Measurements from ENCODE around the gene CAPN12.

CAPN12 gene

DNA sequence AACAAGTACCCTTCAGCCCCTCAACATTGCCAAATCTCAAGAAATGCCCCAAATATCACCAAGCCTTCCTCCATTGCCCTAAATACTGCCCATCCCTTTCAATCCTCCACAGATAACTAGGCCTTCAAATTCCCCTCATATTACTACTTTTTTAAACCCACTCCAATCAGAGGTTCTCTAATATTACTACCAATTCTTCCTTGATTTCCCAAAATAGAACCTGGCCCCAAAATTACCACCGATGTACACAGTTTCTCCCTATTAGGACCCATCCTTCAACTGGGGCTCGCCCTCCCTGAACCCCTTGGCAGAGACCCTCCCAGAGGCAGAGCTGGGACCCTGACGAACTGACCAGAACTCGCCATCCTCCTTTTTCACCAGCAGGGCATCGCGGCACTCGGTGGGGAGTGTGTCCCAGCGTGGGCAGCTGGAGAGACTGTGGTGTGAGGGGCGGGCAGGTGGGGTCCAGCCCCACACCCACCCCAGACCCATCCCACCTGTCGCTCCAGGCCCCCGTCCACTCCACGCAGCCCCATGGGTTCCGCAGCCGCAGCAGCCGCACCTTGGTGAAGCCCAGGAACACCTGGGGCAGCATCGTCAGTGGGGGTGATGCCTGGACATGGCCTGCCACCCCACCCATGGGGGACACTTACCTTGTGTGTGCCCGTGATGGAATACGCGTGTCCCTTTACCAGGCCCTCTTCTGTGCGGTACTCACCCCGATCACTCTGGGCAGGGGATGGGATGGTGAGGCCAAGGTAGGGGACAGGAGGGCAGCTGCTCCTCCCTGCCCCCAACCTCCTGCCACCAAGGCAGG lies 6.1 kb downstream of the CAPN12 start:
- DNase-seq: no peak

DNA sequence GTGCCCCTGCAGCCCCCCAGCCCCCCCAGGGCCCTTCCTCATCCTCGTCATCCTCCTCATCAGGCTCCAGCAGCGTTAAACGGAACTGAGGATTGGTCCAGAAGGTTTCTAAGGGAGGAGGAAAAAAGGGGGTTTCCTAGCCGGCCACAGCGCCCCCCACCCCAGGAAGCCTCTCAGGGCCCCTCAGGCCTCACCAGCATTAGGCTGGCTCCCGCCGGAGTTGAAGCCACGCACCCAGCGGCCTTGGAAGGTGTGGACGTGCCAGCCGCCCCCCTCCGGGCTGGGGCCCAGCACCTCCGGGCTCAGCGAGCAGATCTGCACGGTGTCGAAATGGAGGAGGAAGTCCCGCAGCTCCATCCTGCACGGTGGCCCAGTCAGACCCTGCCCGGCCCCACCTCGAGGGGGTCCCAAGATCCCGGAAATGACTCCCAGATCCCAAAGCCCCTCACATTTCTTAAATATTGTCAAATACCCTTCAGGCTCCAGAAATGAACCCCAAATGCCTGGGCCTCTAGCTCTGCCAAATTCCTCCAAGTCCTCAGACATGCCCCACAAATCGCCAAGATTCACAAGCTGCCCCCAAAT lies 6.9 kb downstream of the CAPN12 start:
- no peak for DNase-seq

GRCh38 chr19:38736413-38737280 lies 7.6 kb downstream of the CAPN12 start:
- DNase-seq: peak; percentile 48 to 70

GRCh38 chr19:38736036-38736412 lies 8.2 kb downstream of the CAPN12 start:
- DNase-seq: peak; percentile 37 to 49

- DNase-seq: no peak
These were observed 9.0 kb downstream of the CAPN12 start for GRCh38 chr19:38735257-38735686.

GRCh38 chr19:38734426-38735256 lies 9.6 kb downstream of the CAPN12 start:
- no peak for DNase-seq

DNA sequence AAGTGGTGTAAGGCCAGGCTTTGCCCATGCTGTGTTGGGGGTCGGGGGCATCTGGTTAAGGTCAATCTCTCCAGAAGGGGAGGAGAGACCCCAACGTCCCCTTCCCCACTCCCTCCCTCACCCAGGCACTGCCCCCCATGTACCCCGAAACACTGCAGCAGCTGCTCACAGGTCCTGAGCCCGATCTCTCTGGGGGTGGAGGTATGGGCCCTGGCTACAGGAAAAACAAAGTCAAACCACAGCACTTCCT lies 10.2 kb downstream of the CAPN12 start:
- no peak for DNase-seq

GRCh38 chr19:38733493-38734175 lies 10.6 kb downstream of the CAPN12 start:
- no peak for DNase-seq

GRCh38 chr19:38733241-38733492 lies 11.1 kb downstream of the CAPN12 start:
- DNase-seq: no peak

GRCh38 chr19:38731654-38732301 lies 12.5 kb downstream of the CAPN12 start:
- no peak for DNase-seq

DNA sequence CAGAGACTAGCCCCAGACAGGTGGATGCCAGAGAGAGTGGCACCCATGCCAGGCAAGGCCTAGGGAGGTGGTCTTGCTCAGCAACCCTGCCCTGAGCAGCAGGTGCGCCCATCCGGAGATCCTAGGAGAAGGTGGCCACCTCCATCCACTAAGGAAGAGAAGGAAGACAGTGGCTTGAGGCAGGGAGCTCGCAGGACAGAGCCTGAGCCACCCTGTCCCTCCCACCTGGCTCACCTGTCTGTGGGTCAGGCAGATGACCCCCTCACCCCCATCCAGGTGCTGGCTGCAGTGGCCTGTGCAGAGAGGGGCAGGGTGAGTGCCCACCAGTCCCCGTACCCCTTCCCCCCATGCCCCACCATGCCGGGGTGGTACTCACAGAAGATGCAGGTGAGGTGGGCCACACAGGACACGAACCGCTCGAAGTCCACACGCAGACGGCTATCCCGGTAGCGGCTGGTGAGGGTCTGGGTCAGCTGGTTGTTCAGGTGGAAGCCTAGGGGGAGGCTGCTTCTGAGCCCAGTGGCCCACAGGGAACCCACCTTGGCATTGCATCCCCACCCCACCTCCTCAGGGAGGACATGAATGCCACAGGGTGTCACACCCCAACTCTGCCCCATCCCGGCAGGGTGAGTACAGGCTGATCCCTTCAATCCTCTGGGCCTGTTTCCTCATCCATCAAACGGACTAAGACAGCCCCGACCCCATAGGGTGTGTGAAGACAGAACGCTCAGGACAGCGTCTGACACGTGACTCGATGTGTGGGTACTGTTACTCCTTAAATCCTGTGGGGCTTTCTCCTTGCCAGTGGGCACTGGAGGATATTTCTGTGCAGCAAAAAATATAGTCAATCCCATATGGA lies 13.3 kb downstream of the CAPN12 start:
- DNase-seq: no peak

DNA sequence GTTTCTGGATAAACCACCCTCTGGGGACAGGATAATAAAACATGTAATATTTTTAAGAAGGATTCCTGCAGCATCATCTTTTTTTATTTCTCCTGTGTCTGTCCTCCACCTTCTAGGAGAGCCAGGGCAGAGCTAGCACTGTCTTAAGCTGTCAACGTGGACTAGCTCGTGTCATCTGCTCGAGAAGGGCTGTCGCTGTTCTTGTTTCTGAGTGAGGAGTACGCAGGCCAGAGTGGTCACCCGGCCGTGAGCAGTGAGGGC lies 13.9 kb downstream of the CAPN12 start:
- no peak for DNase-seq

DNA sequence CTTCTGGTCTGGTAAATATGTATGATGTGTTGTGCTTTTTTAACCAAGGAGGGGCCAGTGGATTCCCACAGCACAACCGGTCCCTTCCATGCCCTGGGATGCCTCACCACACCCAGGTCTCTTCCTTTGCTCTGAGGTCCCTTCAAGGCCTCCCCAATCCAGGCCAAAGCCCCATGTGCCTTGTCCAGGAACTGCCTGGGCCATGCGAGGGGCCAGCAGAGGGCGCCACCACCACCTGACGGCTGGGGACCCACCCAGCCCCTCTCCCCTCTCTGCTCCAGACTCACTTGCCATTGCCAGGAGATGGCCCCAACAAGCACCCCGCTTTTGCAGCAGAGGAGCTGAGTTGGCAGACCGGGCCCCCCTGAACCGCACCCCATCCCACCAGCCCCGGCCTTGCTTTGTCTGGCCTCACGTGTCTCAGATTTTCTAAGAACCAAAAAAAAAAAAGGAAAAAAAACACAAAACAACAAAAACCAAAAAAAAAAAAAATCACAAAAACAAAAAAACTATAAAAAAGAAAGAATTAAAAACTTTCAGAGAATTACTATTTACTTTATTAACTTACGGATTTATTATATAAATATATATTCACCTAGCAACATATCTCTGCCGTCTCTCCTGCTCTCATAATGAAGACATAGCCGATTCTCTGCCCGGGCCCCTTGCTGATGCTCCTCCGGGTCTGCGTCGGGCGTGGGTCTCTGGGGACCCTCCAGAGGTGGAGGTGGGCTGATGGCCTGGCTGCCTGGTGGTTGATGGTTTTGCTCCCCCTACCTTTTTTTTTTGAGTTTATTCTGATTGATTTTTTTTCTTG lies 14.4 kb downstream of the CAPN12 start:
- DNase-seq: peak; percentile 77 to 80

- no peak for DNase-seq
These were observed 15.3 kb downstream of the CAPN12 start for GRCh38 chr19:38728752-38729541.

DNA sequence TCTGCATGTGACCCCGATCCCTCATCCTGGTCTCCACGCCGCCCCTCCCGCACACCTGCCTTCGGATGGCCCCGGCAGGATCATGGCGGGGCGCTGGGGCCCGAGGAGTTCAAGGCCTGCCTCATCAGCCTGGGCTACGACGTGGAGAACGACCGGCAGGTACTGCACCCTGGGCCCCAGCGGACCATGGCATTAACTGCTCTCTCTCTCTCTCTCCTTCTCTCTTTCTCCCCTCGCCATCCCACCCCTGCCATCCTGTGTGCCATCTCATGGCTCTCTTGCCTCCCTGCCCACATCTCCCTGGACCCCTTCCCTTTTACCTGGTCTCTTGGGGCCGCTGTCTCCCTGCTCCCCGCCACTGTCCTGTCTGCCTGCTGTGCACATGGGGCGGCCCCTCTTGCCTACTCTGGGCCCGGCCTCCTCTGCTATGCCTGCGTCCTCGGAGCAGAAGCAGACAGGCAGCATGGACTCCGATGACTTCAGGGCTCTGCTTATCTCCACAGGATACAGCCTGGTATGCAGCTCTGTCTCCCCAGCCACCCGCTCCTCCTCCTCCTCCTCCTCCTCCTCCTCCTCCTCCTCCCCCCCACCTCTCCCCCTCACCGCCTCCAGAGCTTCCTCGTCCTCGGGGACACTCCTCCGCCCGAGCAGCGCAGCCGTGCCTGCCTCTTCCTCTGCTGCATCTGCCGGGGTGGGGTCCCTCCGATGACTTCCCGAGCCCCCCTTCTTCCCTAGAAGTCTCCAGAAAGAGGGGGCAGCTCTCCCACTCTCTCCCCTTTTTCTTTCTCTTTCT lies 16.2 kb downstream of the CAPN12 start:
- no peak for DNase-seq

- DNase-seq: no peak
These were observed 16.9 kb downstream of the CAPN12 start for GRCh38 chr19:38727306-38727867.

DNA sequence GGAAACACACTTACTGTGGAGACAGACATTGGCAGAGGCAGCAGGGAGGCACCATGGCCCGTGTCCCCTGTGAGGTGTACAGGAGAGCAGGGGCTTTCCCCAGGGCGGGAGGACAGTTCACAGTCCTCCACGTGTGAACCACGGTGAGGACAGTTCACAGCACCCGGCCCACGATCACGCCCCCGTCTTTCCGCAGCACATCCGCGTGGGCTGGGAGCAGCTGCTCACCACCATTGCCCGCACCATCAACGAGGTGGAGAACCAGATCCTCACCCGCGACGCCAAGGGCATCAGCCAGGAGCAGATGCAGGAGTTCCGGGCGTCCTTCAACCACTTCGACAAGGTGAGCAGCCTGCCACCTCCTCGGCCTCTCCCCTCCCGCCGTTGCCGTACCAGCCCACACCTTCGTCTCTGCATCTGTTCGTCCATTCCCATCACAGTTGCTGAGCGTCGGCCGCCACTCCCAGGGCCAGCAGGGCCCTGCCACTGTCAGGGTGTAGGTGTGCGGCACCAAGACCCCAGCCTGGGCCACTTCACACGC lies 17.4 kb downstream of the CAPN12 start:
- no peak for DNase-seq

- no peak for DNase-seq
These were observed 18.0 kb downstream of the CAPN12 start for GRCh38 chr19:38726284-38726673.
